Hematopoietic multipotent progenitor cell treated with erythropoietin and hydrocortisone succinate and interleukin-3 and kit ligand, for 8 days (in vitro differentiated cells): ENCODE measurements around the gene RPS6KA1.

Source experiments
- DNase-seq: peaks from one replicate; pipeline ENCODE4 v3.0.0-alpha.2; 2015

Gene RPS6KA1

GRCh38 chr1:26533951-26534509, 4.5 kb downstream of the RPS6KA1 start:
- no peak for DNase-seq

- DNase-seq = peak; percentile 77
These were observed 5.6 kb downstream of the RPS6KA1 start for GRCh38 chr1:26535201-26535600.

GRCh38 chr1:26536081-26536480, 6.5 kb downstream of the RPS6KA1 start:
- no peak for DNase-seq

- DNase-seq = no peak
These were observed 7.0 kb downstream of the RPS6KA1 start for GRCh38 chr1:26536521-26536920.

- peak; percentile 68 for DNase-seq
These were observed 8.4 kb downstream of the RPS6KA1 start for GRCh38 chr1:26537951-26538352.

- peak; percentile 92 for DNase-seq
These were observed 9.2 kb downstream of the RPS6KA1 start for GRCh38 chr1:26538480-26539412.

GRCh38 chr1:26539722-26540121, 10.2 kb downstream of the RPS6KA1 start:
- DNase-seq = no peak

- DNase-seq = no peak
These were observed 10.8 kb downstream of the RPS6KA1 start for GRCh38 chr1:26540351-26540750.

- DNase-seq = no peak
These were observed 11.9 kb downstream of the RPS6KA1 start for GRCh38 chr1:26541431-26541815.

- DNase-seq = peak; percentile 88
These were observed 12.5 kb downstream of the RPS6KA1 start for GRCh38 chr1:26541816-26542711.

- peak; percentile 53 for DNase-seq
These were observed 13.3 kb downstream of the RPS6KA1 start for GRCh38 chr1:26542771-26543451.

- DNase-seq = no peak
These were observed 13.9 kb downstream of the RPS6KA1 start for GRCh38 chr1:26543462-26543861.

GRCh38 chr1:26544126-26544525, 14.6 kb downstream of the RPS6KA1 start:
- DNase-seq = peak; percentile 54

GRCh38 chr1:26545969-26546323, 16.4 kb downstream of the RPS6KA1 start:
- DNase-seq = no peak

- no peak for DNase-seq
These were observed 16.8 kb downstream of the RPS6KA1 start for GRCh38 chr1:26546375-26546774.

- no peak for DNase-seq
These were observed 17.3 kb downstream of the RPS6KA1 start for GRCh38 chr1:26546819-26547218.

GRCh38 chr1:26548841-26549240, 19.3 kb downstream of the RPS6KA1 start:
- DNase-seq = no peak

- DNase-seq = no peak
These were observed 21.4 kb downstream of the RPS6KA1 start for GRCh38 chr1:26550946-26551345.

GRCh38 chr1:26552720-26553119, 23.2 kb downstream of the RPS6KA1 start:
- no peak for DNase-seq

GRCh38 chr1:26553942-26554682, 24.6 kb downstream of the RPS6KA1 start:
- peak; percentile 87 for DNase-seq

- no peak for DNase-seq
These were observed 25.2 kb downstream of the RPS6KA1 start for GRCh38 chr1:26554781-26555180.

GRCh38 chr1:26555550-26555981, 26.0 kb downstream of the RPS6KA1 start:
- DNase-seq = no peak
